ENCODE measurements around the gene CELF2.
A peak's percentile ranks its signal among the peaks of the same experiment; 100 is the strongest.
"Not testable (repeated sequence)": the region's sequence is repeated elsewhere in the genome, so short reads cannot be mapped to it uniquely, and the experiment has no call there.

The CELF2 gene

GRCh38 chr10:11170574-11170973 lies 152.9 kb downstream of the CELF2 start:
- Mint-ChIP-seq H3K27me3 (no peaks in the 10 kb centered on the region), H3K4me3 (no peak overlapping the region), H3K9me3 (no peaks in the 10 kb centered on the region), H3K36me3 (ENCODE audit: low read depth) (no peaks in the 10 kb centered on the region), H3K4me1 (ENCODE audit: low read depth) (peaks cover 39% of the 10 kb centered on the region), H3K27ac (no peak overlapping the region)
- no peak for DNase-seq

- no peaks in the 10 kb centered on the region for H3K36me3 Mint-ChIP-seq (ENCODE audit: low read depth)
- no peak overlapping the region for H3K4me3 Mint-ChIP-seq
- no peak for DNase-seq
- H3K9me3 Mint-ChIP-seq = no peaks in the 10 kb centered on the region
- no peaks in the 10 kb centered on the region for H3K27me3 Mint-ChIP-seq
- H3K4me1 Mint-ChIP-seq (ENCODE audit: low read depth) = peaks cover 45% of the 10 kb centered on the region
- H3K27ac Mint-ChIP-seq = no peak overlapping the region
Observed at GRCh38 chr10:11170993-11171851, 153.6 kb downstream of the CELF2 start.

- no peaks in the 10 kb centered on the region for H3K9me3 Mint-ChIP-seq
- no peak overlapping the region for H3K27ac Mint-ChIP-seq
- peak; percentile 65 for DNase-seq
- peaks cover 16% of the 10 kb centered on the region for H3K36me3 Mint-ChIP-seq (ENCODE audit: low read depth)
- peaks cover 58% of the 10 kb centered on the region for H3K4me1 Mint-ChIP-seq (ENCODE audit: low read depth)
- no peaks in the 10 kb centered on the region for H3K27me3 Mint-ChIP-seq
- H3K4me3 Mint-ChIP-seq = no peak overlapping the region
Observed at GRCh38 chr10:11173042-11173441, 155.4 kb downstream of the CELF2 start.

- Mint-ChIP-seq H3K4me3 (no peak overlapping the region), H3K27ac (no peak overlapping the region), H3K4me1 (ENCODE audit: low read depth) (peaks cover 84% of the 10 kb centered on the region), H3K27me3 (no peaks in the 10 kb centered on the region), H3K9me3 (no peaks in the 10 kb centered on the region), H3K36me3 (ENCODE audit: low read depth) (peaks cover 41% of the 10 kb centered on the region)
- no peak for DNase-seq
Observed at GRCh38 chr10:11175823-11176243, 158.2 kb downstream of the CELF2 start.

GRCh38 chr10:11176746-11177145 lies 159.1 kb downstream of the CELF2 start:
- DNase-seq = no peak
- H3K4me3 Mint-ChIP-seq = no peak overlapping the region

GRCh38 chr10:11177381-11177780 lies 159.7 kb downstream of the CELF2 start:
- Mint-ChIP-seq H3K9me3 (no peaks in the 10 kb centered on the region), H3K4me3 (no peak overlapping the region), H3K27ac (no peak overlapping the region), H3K4me1 (ENCODE audit: low read depth) (peaks cover 99% of the 10 kb centered on the region), H3K36me3 (ENCODE audit: low read depth) (peaks cover 57% of the 10 kb centered on the region), H3K27me3 (no peaks in the 10 kb centered on the region)
- no peak for DNase-seq

More at GRCh38 chr10:11176746-11177145, 159.1 kb downstream of the CELF2 start:
- Mint-ChIP-seq H3K36me3 (ENCODE audit: low read depth) (peaks cover 51% of the 10 kb centered on the region), H3K9me3 (no peaks in the 10 kb centered on the region), H3K4me1 (ENCODE audit: low read depth) (peaks cover 94% of the 10 kb centered on the region), H3K27ac (no peak overlapping the region), H3K27me3 (no peaks in the 10 kb centered on the region)

- Mint-ChIP-seq H3K36me3 (ENCODE audit: low read depth) (peaks cover 63% of the 10 kb centered on the region), H3K4me1 (ENCODE audit: low read depth) (peaks cover 99% of the 10 kb centered on the region), H3K27me3 (no peaks in the 10 kb centered on the region), H3K27ac (no peak overlapping the region), H3K4me3 (no peak overlapping the region), H3K9me3 (peaks cover 4% of the 10 kb centered on the region)
- peak; percentile 71 for DNase-seq
Observed at GRCh38 chr10:11177926-11178471, 160.3 kb downstream of the CELF2 start.

GRCh38 chr10:11178606-11179515 lies 161.2 kb downstream of the CELF2 start:
- Mint-ChIP-seq H3K4me3 (no peak overlapping the region), H3K9me3 (peaks cover 5% of the 10 kb centered on the region), H3K27me3 (no peaks in the 10 kb centered on the region), H3K36me3 (ENCODE audit: low read depth) (peaks cover 72% of the 10 kb centered on the region), H3K4me1 (ENCODE audit: low read depth) (peaks cover 99% of the 10 kb centered on the region), H3K27ac (no peak overlapping the region)
- peak; percentile 78 for DNase-seq

- DNase-seq = no peak
- Mint-ChIP-seq H3K4me1 (ENCODE audit: low read depth) (peaks cover 99% of the 10 kb centered on the region), H3K27ac (no peak overlapping the region), H3K9me3 (peaks cover 9% of the 10 kb centered on the region), H3K36me3 (ENCODE audit: low read depth) (peaks cover 79% of the 10 kb centered on the region), H3K27me3 (no peaks in the 10 kb centered on the region), H3K4me3 (no peak overlapping the region)
Observed at GRCh38 chr10:11179516-11180105, 161.9 kb downstream of the CELF2 start.

GRCh38 chr10:11180228-11180627 lies 162.6 kb downstream of the CELF2 start:
- peaks cover 99% of the 10 kb centered on the region for H3K4me1 Mint-ChIP-seq (ENCODE audit: low read depth)
- no peak overlapping the region for H3K4me3 Mint-ChIP-seq
- DNase-seq = peak; percentile 74
- peaks cover 9% of the 10 kb centered on the region for H3K9me3 Mint-ChIP-seq
- peaks cover 85% of the 10 kb centered on the region for H3K36me3 Mint-ChIP-seq (ENCODE audit: low read depth)
- no peak overlapping the region for H3K27ac Mint-ChIP-seq
- H3K27me3 Mint-ChIP-seq = no peaks in the 10 kb centered on the region

GRCh38 chr10:11181978-11182377 lies 164.3 kb downstream of the CELF2 start:
- Mint-ChIP-seq H3K4me1 (ENCODE audit: low read depth) (peaks cover 99% of the 10 kb centered on the region), H3K27me3 (no peaks in the 10 kb centered on the region), H3K36me3 (ENCODE audit: low read depth) (peaks cover 97% of the 10 kb centered on the region), H3K9me3 (peaks cover 12% of the 10 kb centered on the region), H3K4me3 (no peak overlapping the region), H3K27ac (no peak overlapping the region)
- no peak for DNase-seq

- Mint-ChIP-seq H3K9me3 (peaks cover 12% of the 10 kb centered on the region), H3K4me1 (ENCODE audit: low read depth) (peaks cover 99% of the 10 kb centered on the region), H3K36me3 (ENCODE audit: low read depth) (peaks cover 97% of the 10 kb centered on the region), H3K27me3 (no peaks in the 10 kb centered on the region), H3K27ac (no peak overlapping the region), H3K4me3 (peak overlapping the region; percentile 1)
- no peak for DNase-seq
Observed at GRCh38 chr10:11183015-11183414, 165.3 kb downstream of the CELF2 start.

GRCh38 chr10:11184093-11184492 lies 166.4 kb downstream of the CELF2 start:
- H3K27me3 Mint-ChIP-seq = no peaks in the 10 kb centered on the region
- peaks cover 99% of the 10 kb centered on the region for H3K4me1 Mint-ChIP-seq (ENCODE audit: low read depth)
- H3K36me3 Mint-ChIP-seq (ENCODE audit: low read depth) = peaks cover 99% of the 10 kb centered on the region
- H3K9me3 Mint-ChIP-seq = peaks cover 15% of the 10 kb centered on the region
- no peak overlapping the region for H3K4me3 Mint-ChIP-seq
- H3K27ac Mint-ChIP-seq = peak overlapping the region; percentile 66
- DNase-seq = no peak

- H3K4me3 Mint-ChIP-seq, H3K27me3 Mint-ChIP-seq, DNase-seq: not testable (repeated sequence)
- H3K4me1 Mint-ChIP-seq (ENCODE audit: low read depth) = peaks cover 99% of the 10 kb centered on the region
- peaks cover 99% of the 10 kb centered on the region for H3K36me3 Mint-ChIP-seq (ENCODE audit: low read depth)
- H3K9me3 Mint-ChIP-seq = peaks cover 15% of the 10 kb centered on the region
- H3K27ac Mint-ChIP-seq = peak overlapping the region; percentile 87
Observed at GRCh38 chr10:11185128-11185665, 167.5 kb downstream of the CELF2 start.

All from activated T-cell treated with anti-CD3 and anti-CD28 coated beads, Interleukin-2, amount 50 U/mL, for 24 hours (primary cell).